H9 (cell line): Measurements from ENCODE around the gene ANAPC10. TPM values are rescaled to one million over a fixed set of nuclear protein-coding genes. Genes with fewer than 3 reads are reported as not detected.

Source experiments
- DNase-seq: peaks from one replicate; pipeline ENCODE4 v3.0.0-alpha.2; 2017
- H2AFZ ChIP-seq: one replicate; pipeline ENCODE4 v1.6.1; 2013; ENCODE audit warnings: mild to moderate bottlenecking, low read length, control low read depth, moderate library complexity
- H2AK5ac ChIP-seq: 2 replicates; pipeline ENCODE4 v1.6.1; 2013; ENCODE audit warnings: low read length, control low read depth, mixed read lengths; ENCODE audit not compliant: insufficient read length
- H2BK120ac ChIP-seq: one replicate; pipeline ENCODE4 v1.6.1; 2013; ENCODE audit warnings: low read depth, mild to moderate bottlenecking, low read length, control low read depth, inconsistent platforms; ENCODE audit not compliant: poor library complexity, severe bottlenecking
- H2BK12ac ChIP-seq: 2 replicates; pipeline ENCODE4 v1.6.1; 2013; ENCODE audit warnings: low read length, control low read depth, mixed read lengths, low read depth; ENCODE audit not compliant: insufficient read length
- H2BK15ac ChIP-seq: 2 replicates; pipeline ENCODE4 v1.6.1; 2013; ENCODE audit warnings: low read depth, low read length, control low read depth
- H2BK20ac ChIP-seq: one replicate; pipeline ENCODE4 v1.6.1; 2013; ENCODE audit warnings: low read depth, mild to moderate bottlenecking, low read length, control low read depth, inconsistent platforms; ENCODE audit not compliant: poor library complexity, severe bottlenecking
- H2BK5ac ChIP-seq: 2 replicates; pipeline ENCODE4 v1.6.1; 2013; ENCODE audit warnings: low read length, control low read depth, mixed read lengths; ENCODE audit not compliant: insufficient read length
- H3K14ac ChIP-seq: 2 replicates; pipeline ENCODE4 v1.6.1; 2013; ENCODE audit warnings: low read length, control low read depth; ENCODE audit not compliant: insufficient read depth
- H3K18ac ChIP-seq: 2 replicates; pipeline ENCODE4 v1.6.1; 2013; ENCODE audit warnings: low read depth, mild to moderate bottlenecking, mixed read lengths, low read length, control low read depth; ENCODE audit not compliant: insufficient read length
- H3K23ac ChIP-seq: 2 replicates; pipeline ENCODE4 v1.6.1; 2013; ENCODE audit warnings: low read length, control low read depth, mixed read lengths, low read depth; ENCODE audit not compliant: insufficient read length
- H3K23me2 ChIP-seq: 2 replicates; pipeline ENCODE4 v1.6.1; 2013; ENCODE audit warnings: low read depth, mild to moderate bottlenecking, mixed read lengths, low read length, control low read depth; ENCODE audit not compliant: insufficient read length, poor library complexity, severe bottlenecking
- H3K27ac ChIP-seq: 2 replicates; pipeline ENCODE4 v1.5.1; 2013; ENCODE audit warnings: low read length, control low read depth, mixed read lengths, low read depth; ENCODE audit not compliant: insufficient read length
- H3K27me3 ChIP-seq: 2 replicates; pipeline ENCODE4 v1.6.1; 2013; ENCODE audit warnings: low read length, control low read depth, inconsistent platforms; ENCODE audit not compliant: insufficient read depth
- H3K4ac ChIP-seq: 2 replicates; pipeline ENCODE4 v1.6.1; 2013; ENCODE audit warnings: low read depth, mild to moderate bottlenecking, control low read depth, inconsistent platforms, low read length, moderate library complexity
- H3K4me1 ChIP-seq: 2 replicates; pipeline ENCODE4 v1.6.1; 2013; ENCODE audit warnings: low read length, control low read depth, inconsistent platforms; ENCODE audit not compliant: insufficient read depth
- H3K4me2 ChIP-seq: 2 replicates; pipeline ENCODE4 v1.6.1; 2013; ENCODE audit warnings: low read length, control low read depth, mixed read lengths; ENCODE audit not compliant: insufficient read length, insufficient read depth
- H3K56ac ChIP-seq: 2 replicates; pipeline ENCODE4 v1.6.1; 2013; ENCODE audit warnings: low read depth, mild to moderate bottlenecking, mixed read lengths, low read length, control low read depth; ENCODE audit not compliant: insufficient read length
- H3K79me1 ChIP-seq: 2 replicates; pipeline ENCODE4 v1.6.1; 2013; ENCODE audit warnings: low read depth, mild to moderate bottlenecking, moderate library complexity, low read length, control low read depth, inconsistent platforms; ENCODE audit not compliant: insufficient read depth, poor library complexity, severe bottlenecking
- H3K79me2 ChIP-seq: 2 replicates; pipeline ENCODE4 v1.6.1; 2013; ENCODE audit warnings: low read length, control low read depth, inconsistent platforms; ENCODE audit not compliant: insufficient read depth
- H3K9ac ChIP-seq: 2 replicates; pipeline ENCODE4 v1.6.1; 2013; ENCODE audit warnings: low read length, control low read depth, mixed read lengths; ENCODE audit not compliant: insufficient read length; ENCODE audit errors: extremely low read depth
- H3K9me3 ChIP-seq: one replicate; pipeline ENCODE4 v1.6.1; 2013; ENCODE audit warnings: low read depth, low read length, inconsistent platforms; ENCODE audit not compliant: control insufficient read depth
- H3T11ph ChIP-seq: one replicate; pipeline ENCODE4 v1.6.1; 2013; ENCODE audit warnings: mild to moderate bottlenecking, low read length, control low read depth, inconsistent platforms
- H4K20me1 ChIP-seq: one replicate; pipeline ENCODE4 v1.6.1; 2013; ENCODE audit not compliant: control insufficient read depth, insufficient read length, insufficient read depth
- H4K5ac ChIP-seq: 2 replicates; pipeline ENCODE4 v1.6.1; 2013; ENCODE audit warnings: low read depth, mild to moderate bottlenecking, mixed read lengths, low read length, control low read depth; ENCODE audit not compliant: insufficient read length
- H4K8ac ChIP-seq: replicated peaks from 2 replicates; pipeline ENCODE4 v1.6.1; 2013; ENCODE audit warnings: low read length, control low read depth, mixed read lengths, low read depth; ENCODE audit not compliant: insufficient read length
- H4K91ac ChIP-seq: 2 replicates; pipeline ENCODE4 v1.6.1; 2013; ENCODE audit warnings: low read depth, mild to moderate bottlenecking, moderate library complexity, mixed read lengths, low read length, control low read depth; ENCODE audit not compliant: insufficient read length
- H3K27ac Mint-ChIP-seq, 3 experiments: 2 replicates in 2 of 3; 3 replicates in 1 of 3; pipeline ENCODE4 v1.8.0; 2020 to 2021; ENCODE audit warnings: mixed read lengths in 3 of 3, mild to moderate bottlenecking in 1 of 3, moderate library complexity in 1 of 3
- H3K27me3 Mint-ChIP-seq: 2 replicates; pipeline ENCODE4 v1.8.0; 2021; ENCODE audit warnings: low read depth, mild to moderate bottlenecking, moderate library complexity, mixed read lengths
- H3K36me3 Mint-ChIP-seq, 3 experiments: 2 replicates in 2 of 3; 3 replicates in 1 of 3; pipeline ENCODE4 v1.8.0; 2020 to 2021; ENCODE audit warnings: low read depth in 3 of 3, mixed read lengths in 3 of 3; ENCODE audit not compliant: insufficient read depth in 1 of 3
- H3K4me1 Mint-ChIP-seq, 2 experiments: 2 replicates each; pipeline ENCODE4 v1.8.0; 2020; ENCODE audit warnings: mixed read lengths in 2 of 2
- H3K4me3 Mint-ChIP-seq, 2 experiments: 2 replicates in 1 of 2; 3 replicates in 1 of 2; pipeline ENCODE4 v1.8.0; 2020 to 2021; ENCODE audit warnings: mild to moderate bottlenecking in 2 of 2, mixed read lengths in 2 of 2, moderate library complexity in 1 of 2
- H3K9me3 Mint-ChIP-seq, 2 experiments: 2 replicates in 1 of 2; 3 replicates in 1 of 2; pipeline ENCODE4 v1.8.0; 2020; ENCODE audit warnings: mild to moderate bottlenecking in 2 of 2, mixed read lengths in 2 of 2, moderate library complexity in 1 of 2
- CTCF ChIP-seq: fragments of 200-600 bp; sonication (generic); conservative IDR thresholded peaks from 3 replicates; pipeline ENCODE4 v1.8.0; 2021; ENCODE audit warnings: antibody characterized with exemption, mild to moderate bottlenecking
- WGBS: extraction: QIAGEN DNeasy Blood & Tissue Kit; methylation state at CpG from one replicate; pipeline ENCODE4 v1.1.7; 2013; ENCODE audit warnings: missing lambda C conversion rate, low lambda C conversion rate, mixed read lengths; ENCODE audit not compliant: insufficient read length; ENCODE audit errors: extremely low coverage; 5-methylcytosine and 5-hydroxymethylcytosine counted together
- total RNA-seq: library from RNA; stranded (reverse); gene quantifications from 2 replicates; pipeline ENCODE4 v1.2.1, GENCODE V29; 2021

Gene ANAPC10
- total RNA-seq, 1 experiment from 2014 or later: 25.3 TPM

GRCh38 chr4:144975718-144976117 lies 122.3 kb downstream of the ANAPC10 start:
- Histone ChIP-seq H3K23me2 (no peaks in the 10 kb centered on the region), H3K4ac (no peak overlapping the region), H2BK120ac (no peak overlapping the region), H3K27ac (no peak overlapping the region), H3K4me1 (no peaks in the 10 kb centered on the region), H3K4me2 (no peak overlapping the region), H3T11ph (no peak overlapping the region), H4K91ac (no peak overlapping the region), H3K79me2 (no peaks in the 10 kb centered on the region), H2BK20ac (no peak overlapping the region), H3K18ac (no peak overlapping the region), H4K20me1 (no peaks in the 10 kb centered on the region), H3K14ac (no peak overlapping the region), H4K5ac (no peak overlapping the region), H2AK5ac (no peak overlapping the region), H3K9ac (no peak overlapping the region), H3K27me3 (no peaks in the 10 kb centered on the region), H2BK12ac (no peak overlapping the region), H3K56ac (no peak overlapping the region), H2BK15ac (no peak overlapping the region), H2BK5ac (no peak overlapping the region), H3K23ac (no peak overlapping the region), H2AFZ (no peak overlapping the region), H3K79me1 (no peaks in the 10 kb centered on the region), H3K9me3 (no peaks in the 10 kb centered on the region), H4K8ac (no peak overlapping the region)
- Mint-ChIP-seq H3K4me1 (no peaks in the 10 kb centered on the region), H3K27ac (no peak overlapping the region), H3K36me3 (peaks cover 0 to 5% (median 4%) of the 10 kb centered on the region in 3 experiments; a peak in 5 of 7 replicates), H3K4me3 (no peak overlapping the region), H3K27me3 (no peaks in the 10 kb centered on the region), H3K9me3 (peaks cover 4 to 8% of the 10 kb centered on the region in 2 experiments; a peak in 4 of 5 replicates)
- no peak for DNase-seq
- no peak for TF ChIP-seq CTCF
- no CpG with 5 or more reads among the region's 2 CpGs for WGBS
